ENCODE data around the gene NQO1. TPM values are rescaled to one million over a fixed set of nuclear protein-coding genes. Genes with fewer than 3 reads are reported as not detected.

NQO1 gene
- total RNA-seq, 2 donors from 2014 or later, result 126 to 141 TPM

- no peak overlapping the region for H3K4me3 ChIP-seq (ENCODE audit: low read length)
- Mint-ChIP-seq H3K36me3 (ENCODE audit: low read depth) (peaks cover 84% of the 10 kb centered on the region), H3K27ac (no peak overlapping the region), H3K9me3 (no peaks in the 10 kb centered on the region), H3K4me3 (no peak overlapping the region), H3K27me3 (ENCODE audit: insufficient read depth) (no peaks in the 10 kb centered on the region), H3K4me1 (peaks cover 5% of the 10 kb centered on the region)
- no peaks in the 10 kb centered on the region for H3K4me1 ChIP-seq (ENCODE audit: control insufficient read depth, insufficient read depth, low read length)
- H3K27me3 ChIP-seq (ENCODE audit: control insufficient read depth, insufficient read depth, low read length, poor library complexity, severe bottlenecking), result no peaks in the 10 kb centered on the region
- H3K27ac ChIP-seq (ENCODE audit: low read depth, low read length), result no peak overlapping the region
- no peak for TF ChIP-seq CTCF (conservative IDR thresholded peaks at IDR 0.05)
- H3K36me3 ChIP-seq (ENCODE audit: control insufficient read depth, insufficient read depth, low read length), result peaks cover 89% of the 10 kb centered on the region
- no peak for DNase-seq
- WGBS, 2 experiments (ENCODE audit: insufficient coverage in 1 of 2, insufficient read length in 1 of 2), result 93 to 97% methylated on average over 8 to 11 of the region's 11 CpGs
- H3K9ac ChIP-seq (ENCODE audit: extremely low read depth, low read length, poor library complexity, severe bottlenecking), result no peak overlapping the region
- no peaks in the 10 kb centered on the region for H3K9me3 ChIP-seq (ENCODE audit: control insufficient read depth, low read length)
These were observed 18.9 kb upstream of the NQO1 start for GRCh38 chr16:69745232-69745612.

- Histone ChIP-seq H3K9ac (ENCODE audit: extremely low read depth, low read length, poor library complexity, severe bottlenecking) (no peak overlapping the region), H3K27ac (ENCODE audit: low read depth, low read length) (no peak overlapping the region), H3K9me3 (ENCODE audit: control insufficient read depth, low read length) (no peaks in the 10 kb centered on the region), H3K4me1 (ENCODE audit: control insufficient read depth, insufficient read depth, low read length) (no peaks in the 10 kb centered on the region), H3K36me3 (ENCODE audit: control insufficient read depth, insufficient read depth, low read length) (peaks cover 88% of the 10 kb centered on the region), H3K27me3 (ENCODE audit: control insufficient read depth, insufficient read depth, low read length, poor library complexity, severe bottlenecking) (no peaks in the 10 kb centered on the region), H3K4me3 (ENCODE audit: low read length) (no peak overlapping the region)
- peaks cover 5% of the 10 kb centered on the region for H3K4me1 Mint-ChIP-seq
- no peaks in the 10 kb centered on the region for H3K9me3 Mint-ChIP-seq
- no peak for DNase-seq
- peaks cover 87% of the 10 kb centered on the region for H3K36me3 Mint-ChIP-seq (ENCODE audit: low read depth)
- 94 to 95% methylated on average over 33 to 35 of the region's 35 CpGs for WGBS, 2 experiments (ENCODE audit: insufficient coverage in 1 of 2, insufficient read length in 1 of 2)
- H3K27me3 Mint-ChIP-seq (ENCODE audit: insufficient read depth), result no peaks in the 10 kb centered on the region
- H3K4me3 Mint-ChIP-seq, result no peak overlapping the region
- no peak overlapping the region for H3K27ac Mint-ChIP-seq
- TF ChIP-seq CTCF (conservative IDR thresholded peaks at IDR 0.05), result no peak
These were observed 18.2 kb upstream of the NQO1 start for GRCh38 chr16:69744363-69745231.

- H3K4me1 Mint-ChIP-seq, result peaks cover 1% of the 10 kb centered on the region
- H3K9ac ChIP-seq (ENCODE audit: extremely low read depth, low read length, poor library complexity, severe bottlenecking), result no peak overlapping the region
- no peaks in the 10 kb centered on the region for H3K9me3 Mint-ChIP-seq
- DNase-seq, result no peak
- no peaks in the 10 kb centered on the region for H3K4me1 ChIP-seq (ENCODE audit: control insufficient read depth, insufficient read depth, low read length)
- no peaks in the 10 kb centered on the region for H3K27me3 Mint-ChIP-seq (ENCODE audit: insufficient read depth)
- H3K36me3 Mint-ChIP-seq (ENCODE audit: low read depth), result peaks cover 69% of the 10 kb centered on the region
- no peak overlapping the region for H3K4me3 ChIP-seq (ENCODE audit: low read length)
- H3K27ac Mint-ChIP-seq, result peak overlapping the region; percentile 74
- no peaks in the 10 kb centered on the region for H3K9me3 ChIP-seq (ENCODE audit: control insufficient read depth, low read length)
- peaks cover 66% of the 10 kb centered on the region for H3K36me3 ChIP-seq (ENCODE audit: control insufficient read depth, insufficient read depth, low read length)
- no peak overlapping the region for H3K27ac ChIP-seq (ENCODE audit: low read depth, low read length)
- 94 to 96% methylated on average over 11 to 39 of the region's 41 CpGs for WGBS, 2 experiments (ENCODE audit: insufficient coverage in 1 of 2, insufficient read length in 1 of 2)
- H3K27me3 ChIP-seq (ENCODE audit: control insufficient read depth, insufficient read depth, low read length, poor library complexity, severe bottlenecking), result no peaks in the 10 kb centered on the region
- no peak for TF ChIP-seq CTCF (conservative IDR thresholded peaks at IDR 0.05)
- no peak overlapping the region for H3K4me3 Mint-ChIP-seq
These were observed 15.9 kb upstream of the NQO1 start for GRCh38 chr16:69741951-69742904.
